ENCODE data around the gene KCNG3.

- no peak for TF ChIP-seq SRSF4 (IDR thresholded peaks at IDR 0.05; ENCODE audit: low read depth, low read length, poor library complexity, severe bottlenecking)
- no peak for TF ChIP-seq POLR2AphosphoS5 (IDR thresholded peaks at IDR 0.05; ENCODE audit: low read depth, low read length)
- TF ChIP-seq MTF2 (CRISPR knock-in tag; IDR thresholded peaks at IDR 0.05; ENCODE audit: borderline replicate concordance): no peak
These were observed 38.6 kb upstream of the KCNG3 start for GRCh38 chr2:42532397-42532796.
